SK-N-SH (cell line): ENCODE measurements around the gene KRT4. TPM values are rescaled to one million over a fixed set of nuclear protein-coding genes. Genes with fewer than 3 reads are reported as not detected.

Experiments
- CTCF ChIA-PET: fragments of 300-600, 350-600 bp; formaldehyde crosslinking; extraction: SDS; loops from one replicate; lab custom pipeline; 2021; lab: Yijun Ruan, JAX
- POLR2A ChIA-PET: fragments of 350-600 bp; sonication (Branson Sonifier 250); formaldehyde crosslinking; extraction: SDS; loops from one replicate; lab custom pipeline; 2020; ENCODE audit warnings: antibody characterized with exemption, inconsistent platforms; lab: Yijun Ruan, JAX
- DNase-seq: peaks from one replicate; pipeline ENCODE4 v3.0.0; 2012
- H2AFZ ChIP-seq: fragments of 200-600 bp; sonication (generic); 2 replicates; pipeline ENCODE4 v1.8.1; 2016; ENCODE audit warnings: antibody characterized with exemption, mild to moderate bottlenecking, low read depth
- H3F3A ChIP-seq: fragments of 200-600 bp; sonication (generic); replicated peaks from 2 replicates; pipeline ENCODE3; 2016; ENCODE audit warnings: antibody characterized with exemption, mild to moderate bottlenecking; ENCODE audit not compliant: insufficient read depth
- H3K27ac ChIP-seq, 2 experiments: fragments of 200-500 bp in 1 of 2; fragments of 200-600 bp in 1 of 2; sonication (Bioruptor generic) in 1 of 2; sonication (generic), shearing (Covaris generic) in 1 of 2; 2 replicates each; pipeline versions ENCODE4 v1.5.1 to v1.6.1; 2014 to 2016; ENCODE audit warnings: low read depth in 2 of 2, inconsistent platforms in 1 of 2, low read length in 1 of 2, mild to moderate bottlenecking in 1 of 2, mixed read lengths in 1 of 2
- H3K27me3 ChIP-seq: fragments of 200-600 bp; sonication (generic), shearing (Covaris generic); 2 replicates; pipeline ENCODE4 v1.6.1; 2016; ENCODE audit warnings: mixed run types; ENCODE audit not compliant: insufficient read depth
- H3K36me3 ChIP-seq, 2 experiments: fragments of 200-500 bp in 1 of 2; fragments of 200-600 bp in 1 of 2; sonication (Bioruptor generic) in 1 of 2; sonication (generic) in 1 of 2; replicated peaks in 1 of 2; 2 replicates each; pipeline versions ENCODE3 to v1.5.1; 2014 to 2016; ENCODE audit warnings: low read length in 1 of 2, mild to moderate bottlenecking in 1 of 2; ENCODE audit not compliant: insufficient read depth in 2 of 2, control insufficient read depth in 1 of 2
- H3K4me1 ChIP-seq, 2 experiments: fragments of 200-500 bp in 1 of 2; fragments of 200-600 bp in 1 of 2; sonication (Bioruptor generic) in 1 of 2; sonication (generic), shearing (Covaris generic) in 1 of 2; 2 replicates each; pipeline versions ENCODE4 v1.5.1 to v1.6.1; 2014 to 2016; ENCODE audit warnings: low read depth in 1 of 2, low read length in 1 of 2, mixed run types in 1 of 2; ENCODE audit not compliant: insufficient read depth in 2 of 2, control insufficient read depth in 1 of 2
- H3K4me2 ChIP-seq: fragments of 200-600 bp; sonication (generic), shearing (Covaris generic); 2 replicates; pipeline ENCODE4 v1.6.1; 2017; ENCODE audit warnings: mixed run types
- H3K4me3 ChIP-seq, 2 experiments: fragments of 200-500 bp in 1 of 2; fragments of 200-600 bp in 1 of 2; sonication (Bioruptor generic) in 1 of 2; sonication (generic), shearing (Covaris generic) in 1 of 2; 2 replicates each; pipeline versions ENCODE4 v1.5.1 to v1.8.1; 2014 to 2016; ENCODE audit warnings: low read depth in 2 of 2, inconsistent platforms in 1 of 2, low read length in 1 of 2, mild to moderate bottlenecking in 1 of 2, mixed read lengths in 1 of 2, moderate library complexity in 1 of 2
- H3K79me2 ChIP-seq: fragments of 200-600 bp; sonication (generic); 2 replicates; pipeline ENCODE4 v1.8.1; 2017; ENCODE audit warnings: mild to moderate bottlenecking; ENCODE audit not compliant: insufficient read depth
- H3K9ac ChIP-seq: fragments of 200-600 bp; sonication (generic); 2 replicates; pipeline ENCODE4 v1.6.1; 2017; ENCODE audit warnings: mixed run types
- H3K9me2 ChIP-seq: fragments of 200-600 bp; sonication (generic); 2 replicates; pipeline ENCODE4 v1.6.1; 2017; ENCODE audit warnings: mixed run types
- H3K9me3 ChIP-seq: fragments of 200-600 bp; sonication (generic); 2 replicates; pipeline ENCODE4 v1.6.1; 2017; ENCODE audit warnings: mixed run types, mild to moderate bottlenecking, moderate library complexity
- H4K20me1 ChIP-seq: fragments of 200-600 bp; sonication (generic); 2 replicates; pipeline ENCODE4 v1.6.1; 2017; ENCODE audit warnings: mild to moderate bottlenecking, mixed run types; ENCODE audit not compliant: insufficient read depth
- CHD2 ChIP-seq: fragments of 150-350 bp; IDR thresholded peaks from 2 replicates; pipeline ENCODE4 v1.6.1; 2018; ENCODE audit warnings: low read length; ENCODE audit not compliant: partially characterized antibody
- CTCF ChIP-seq: fragments of 200-600 bp; sonication (generic); IDR thresholded peaks from 2 replicates; pipeline ENCODE4 v1.6.1; 2017; ENCODE audit warnings: antibody characterized with exemption, mild to moderate bottlenecking, moderate library complexity
- EP300 ChIP-seq, 2 experiments: IDR thresholded peaks; 2 replicates each; pipeline versions ENCODE4 v1.4.0 to v1.6.1; 2012; ENCODE audit warnings: borderline replicate concordance in 1 of 2, low read depth in 1 of 2, low read length in 1 of 2
- FOSL2 ChIP-seq: IDR thresholded peaks from 2 replicates; pipeline ENCODE4 v1.4.0; 2012; ENCODE audit warnings: low read depth, mild to moderate bottlenecking, moderate library complexity, borderline replicate concordance
- GABPA ChIP-seq: IDR thresholded peaks from 2 replicates; pipeline ENCODE4 v1.4.0; 2012; ENCODE audit warnings: low read depth, mild to moderate bottlenecking
- MAX ChIP-seq: IDR thresholded peaks from 2 replicates; pipeline ENCODE4 v1.4.0; 2012; ENCODE audit warnings: low read depth
- MEF2A ChIP-seq: IDR thresholded peaks from 2 replicates; pipeline ENCODE4 v1.4.0; 2012; ENCODE audit warnings: low read depth, borderline replicate concordance
- PBX3 ChIP-seq: IDR thresholded peaks from 2 replicates; pipeline ENCODE4; 2012
- RAD21 ChIP-seq: IDR thresholded peaks from 2 replicates; pipeline ENCODE4 v1.6.1; 2012; ENCODE audit warnings: mild to moderate bottlenecking, low read length
- RCOR1 ChIP-seq: fragments of 150-350 bp; IDR thresholded peaks from 2 replicates; pipeline ENCODE4 v1.6.1; 2017; ENCODE audit warnings: antibody characterized with exemption, low read length
- RFX5 ChIP-seq: IDR thresholded peaks from 2 replicates; pipeline ENCODE4 v1.6.1; 2012; ENCODE audit warnings: mild to moderate bottlenecking, improper control_type of control experiment, low read length
- SIN3A ChIP-seq: IDR thresholded peaks from 2 replicates; pipeline ENCODE4 v1.6.1; 2012; ENCODE audit warnings: low read depth, mild to moderate bottlenecking, low read length, moderate library complexity, borderline replicate concordance
- SMC3 ChIP-seq: IDR thresholded peaks from 2 replicates; pipeline ENCODE4 v1.6.1; 2012; ENCODE audit warnings: low read depth, low read length, improper control_type of control experiment
- USF2 ChIP-seq: fragments of 150-350 bp; IDR thresholded peaks from 2 replicates; pipeline ENCODE4 v1.6.1; 2017; ENCODE audit warnings: antibody characterized with exemption, low read length, low read depth, borderline replicate concordance
- YY1 ChIP-seq: IDR thresholded peaks from 2 replicates; pipeline ENCODE4 v1.4.0; 2012; ENCODE audit warnings: low read depth, mild to moderate bottlenecking
- ZBTB33 ChIP-seq: IDR thresholded peaks from 2 replicates; pipeline ENCODE4 v1.4.0; 2012; ENCODE audit warnings: low read depth, borderline replicate concordance
- WGBS: methylation state at CpG from one replicate; pipeline ENCODE4 v1.1.6; 2017; ENCODE audit warnings: low lambda C conversion rate; 5-methylcytosine and 5-hydroxymethylcytosine counted together
- polyA plus RNA-seq, 3 experiments: library from polyadenylated mRNA; depleted of rRNA; stranded (reverse); fragments of >200 nt; gene quantifications; 2 replicates each; pipeline ENCODE4 v1.2.3, GENCODE V29; 2012

The KRT4 gene
- polyA plus RNA-seq, 1 of the 3 experiments (the other 2 are of a cell fraction) = not detected

- H3K27me3 ChIP-seq = peaks cover 13% of the 10 kb centered on the region; the same call in 1 of the 2 replicates
- H3K36me3 ChIP-seq = no peaks in the 10 kb centered on the region
- no peak overlapping the region for H3K4me2 ChIP-seq
- CTCF ChIA-PET = interaction anchor here (0.9 to 1.0 kb wide), 2 partner anchors 83 to 184 kb away, joined by 3 to 4 read pairs; no protein-coding TSS in a partner anchor
- POLR2A ChIA-PET = no interaction called here
- no peaks in the 10 kb centered on the region for H3K9me3 ChIP-seq
- H3K79me2 ChIP-seq = no peaks in the 10 kb centered on the region
- H2AFZ ChIP-seq = no peak overlapping the region
- 31% methylated on average over 2 of the region's 3 CpGs for whole genome bisulfite sequencing
- H3K4me1 ChIP-seq = no peaks in the 10 kb centered on the region
- H3K4me3 ChIP-seq = no peak overlapping the region
- H3F3A ChIP-seq = peaks cover 3% of the 10 kb centered on the region
- TF ChIP-seq MAX (no peak), CHD2 (no peak), GABPA (no peak), USF2 (no peak), EP300 (IDR thresholded peaks at IDR 0.05; ENCODE audit: borderline replicate concordance in 1 of 2, low read depth in 1 of 2, low read length in 1 of 2) (no peak), PBX3 (no peak), MEF2A (no peak), RFX5 (no peak), ZBTB33 (no peak), SIN3A (no peak), FOSL2 (no peak), CTCF (no peak), RCOR1 (no peak), RAD21 (no peak), SMC3 (no peak), YY1 (no peak)
- no peaks in the 10 kb centered on the region for H4K20me1 ChIP-seq
- no peak for DNase-seq
- H3K9me2 ChIP-seq = no peaks in the 10 kb centered on the region
- no peak overlapping the region for H3K27ac ChIP-seq
- H3K9ac ChIP-seq = no peak overlapping the region
Observed at GRCh38 chr12:52796429-52796794, 17.5 kb downstream of the KRT4 start.
